Natural killer cell (primary cell): ENCODE results near the gene IGFBP2. TPM values are rescaled to one million over a fixed set of nuclear protein-coding genes. Genes with fewer than 3 reads are reported as not detected.
A peak's percentile ranks its signal among the peaks of the same experiment; 100 is the strongest.

Source experiments
- ATAC-seq, 3 donors: fragments of 150-1000 bp in 2 of 3; fragments of 200-7000 bp in 1 of 3; cut with Tn5 transposase; 1 replicate in 1 of 3; 2 replicates in 2 of 3; pipeline ENCODE4 v1.10.0; 2021; ENCODE audit warnings: mild to moderate bottlenecking in 2 of 3, moderate library complexity in 2 of 3
- DNase-seq, 2 donors: peaks; one replicate each; pipeline versions ENCODE4 v3.0.0 to v3.0.0-alpha.2; 2013 to 2021; ENCODE audit warnings: mixed read lengths in 1 of 2
- H3K27ac ChIP-seq: one replicate; pipeline ENCODE4 v1.5.1; 2013; ENCODE audit warnings: mild to moderate bottlenecking, low read length
- H3K27me3 ChIP-seq: one replicate; pipeline ENCODE4 v1.6.1; 2013; ENCODE audit warnings: low read length; ENCODE audit not compliant: control insufficient read depth, insufficient read depth
- H3K36me3 ChIP-seq: one replicate; pipeline ENCODE4 v1.6.1; 2013; ENCODE audit warnings: low read length; ENCODE audit not compliant: control insufficient read depth, insufficient read depth
- H3K4me1 ChIP-seq: one replicate; pipeline ENCODE4 v1.6.1; 2013; ENCODE audit warnings: low read length; ENCODE audit not compliant: control insufficient read depth, insufficient read depth
- H3K4me3 ChIP-seq: one replicate; pipeline ENCODE4 v1.5.1; 2013; ENCODE audit warnings: low read length
- H3K9me3 ChIP-seq: one replicate; pipeline ENCODE4 v1.6.1; 2013; ENCODE audit warnings: low read length; ENCODE audit not compliant: control insufficient read depth, insufficient read depth
- H3K27ac Mint-ChIP-seq, 2 donors: one replicate each; pipeline ENCODE4 v1.8.0; 2022; ENCODE audit warnings: mild to moderate bottlenecking in 2 of 2, mixed read lengths in 2 of 2, moderate library complexity in 1 of 2
- H3K27me3 Mint-ChIP-seq, 2 donors: one replicate each; pipeline ENCODE4 v1.8.0; 2022; ENCODE audit warnings: low read depth in 2 of 2, mixed read lengths in 2 of 2
- H3K36me3 Mint-ChIP-seq: one replicate; pipeline ENCODE4 v1.8.0; 2022; ENCODE audit warnings: mixed read lengths
- H3K4me1 Mint-ChIP-seq, 2 donors: one replicate each; pipeline ENCODE4 v1.8.0; 2022; ENCODE audit warnings: mixed read lengths in 2 of 2
- H3K4me3 Mint-ChIP-seq: one replicate; pipeline ENCODE4 v1.8.0; 2022; ENCODE audit warnings: mild to moderate bottlenecking, moderate library complexity, mixed read lengths
- H3K9me3 Mint-ChIP-seq, 2 donors: one replicate each; pipeline ENCODE4 v1.8.0; 2022; ENCODE audit warnings: mixed read lengths in 2 of 2
- WGBS: methylation state at CpG from one replicate; pipeline ENCODE4 v1.1.7; 2013; ENCODE audit warnings: missing lambda C conversion rate; ENCODE audit not compliant: insufficient coverage; 5-methylcytosine and 5-hydroxymethylcytosine counted together
- intact Hi-C: fragments of 100-400 bp; cut with micrococcal nuclease; formaldehyde crosslinking; loops from one replicate; pipeline ENCODE4 v1.14.2; 2022
- total RNA-seq, 4 donors: library from RNA; stranded (reverse); fragments of 120-200 nt in 1 of 4; gene quantifications; one replicate each; pipeline versions ENCODE4 v1.2.3 to v1.2.4, GENCODE V29; 2013 to 2022
- TF ChIP-seq, protein P1 (sequence below): fragments of 200-600 bp; IDR thresholded peaks from one replicate; pipeline ENCODE4 v1.8.0; 2022; ENCODE audit warnings: antibody characterized with exemption

Gene IGFBP2
- total RNA-seq, 3 donors from 2014 or later (not counting 1 experiment from before 2014, with no cell fraction given): 0.21 TPM; not detected in 2

DNA sequence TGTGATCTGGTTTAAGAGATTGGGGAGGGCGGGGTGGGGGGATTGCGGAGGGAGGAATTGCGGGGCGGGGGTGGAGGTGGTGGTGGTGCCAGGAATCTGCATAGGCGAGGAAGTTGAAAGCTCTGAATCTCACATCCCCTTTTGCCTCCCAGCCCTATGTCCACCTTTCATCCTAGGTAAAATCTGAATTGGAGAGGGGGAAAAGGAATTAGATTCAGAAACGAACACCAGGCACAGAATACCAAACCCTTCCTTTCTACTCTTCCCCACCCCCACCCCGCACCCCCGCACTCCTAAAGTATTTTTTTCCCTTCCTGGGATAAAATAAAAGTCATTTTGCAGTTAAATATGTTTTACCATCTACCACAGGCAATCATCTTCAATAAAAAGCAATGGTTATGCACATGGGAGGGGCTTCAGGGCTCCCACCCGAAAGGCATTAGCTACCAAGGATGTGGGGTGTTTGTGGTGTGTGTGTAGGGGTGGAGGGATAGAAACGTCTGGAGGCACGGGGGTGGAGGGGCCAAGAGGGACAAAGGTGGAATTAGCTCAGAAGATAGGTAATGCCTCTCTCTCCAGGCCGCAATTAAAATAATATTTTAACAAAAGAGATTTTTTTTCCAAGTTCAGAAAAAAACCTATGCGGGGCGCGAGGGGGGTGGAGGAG lies 60.3 kb downstream of the IGFBP2 start:
- peak overlapping the region; percentile 21 for H3K4me3 Mint-ChIP-seq
- H3K27me3 ChIP-seq: peaks cover 54% of the 10 kb centered on the region
- ATAC-seq: no peak
- DNase-seq: no peak
- no peaks in the 10 kb centered on the region for H3K36me3 ChIP-seq
- H3K4me1 ChIP-seq: peaks cover 28% of the 10 kb centered on the region
- peaks cover 17 to 36% of the 10 kb centered on the region in 2 donors for H3K4me1 Mint-ChIP-seq
- TF ChIP-seq, protein P1, sequence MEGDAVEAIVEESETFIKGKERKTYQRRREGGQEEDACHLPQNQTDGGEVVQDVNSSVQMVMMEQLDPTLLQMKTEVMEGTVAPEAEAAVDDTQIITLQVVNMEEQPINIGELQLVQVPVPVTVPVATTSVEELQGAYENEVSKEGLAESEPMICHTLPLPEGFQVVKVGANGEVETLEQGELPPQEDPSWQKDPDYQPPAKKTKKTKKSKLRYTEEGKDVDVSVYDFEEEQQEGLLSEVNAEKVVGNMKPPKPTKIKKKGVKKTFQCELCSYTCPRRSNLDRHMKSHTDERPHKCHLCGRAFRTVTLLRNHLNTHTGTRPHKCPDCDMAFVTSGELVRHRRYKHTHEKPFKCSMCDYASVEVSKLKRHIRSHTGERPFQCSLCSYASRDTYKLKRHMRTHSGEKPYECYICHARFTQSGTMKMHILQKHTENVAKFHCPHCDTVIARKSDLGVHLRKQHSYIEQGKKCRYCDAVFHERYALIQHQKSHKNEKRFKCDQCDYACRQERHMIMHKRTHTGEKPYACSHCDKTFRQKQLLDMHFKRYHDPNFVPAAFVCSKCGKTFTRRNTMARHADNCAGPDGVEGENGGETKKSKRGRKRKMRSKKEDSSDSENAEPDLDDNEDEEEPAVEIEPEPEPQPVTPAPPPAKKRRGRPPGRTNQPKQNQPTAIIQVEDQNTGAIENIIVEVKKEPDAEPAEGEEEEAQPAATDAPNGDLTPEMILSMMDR: no peak
- peaks cover 39 to 76% of the 10 kb centered on the region in 2 donors for H3K27me3 Mint-ChIP-seq
- H3K4me3 ChIP-seq: no peak overlapping the region
- intact Hi-C loops: no loop called here
- H3K27ac Mint-ChIP-seq: no peak overlapping the region
- WGBS: 8% methylated on average over 6 of the region's 15 CpGs
- no peaks in the 10 kb centered on the region for H3K9me3 ChIP-seq
- no peaks in the 10 kb centered on the region for H3K9me3 Mint-ChIP-seq
- no peak overlapping the region for H3K27ac ChIP-seq
- no peaks in the 10 kb centered on the region for H3K36me3 Mint-ChIP-seq

DNA sequence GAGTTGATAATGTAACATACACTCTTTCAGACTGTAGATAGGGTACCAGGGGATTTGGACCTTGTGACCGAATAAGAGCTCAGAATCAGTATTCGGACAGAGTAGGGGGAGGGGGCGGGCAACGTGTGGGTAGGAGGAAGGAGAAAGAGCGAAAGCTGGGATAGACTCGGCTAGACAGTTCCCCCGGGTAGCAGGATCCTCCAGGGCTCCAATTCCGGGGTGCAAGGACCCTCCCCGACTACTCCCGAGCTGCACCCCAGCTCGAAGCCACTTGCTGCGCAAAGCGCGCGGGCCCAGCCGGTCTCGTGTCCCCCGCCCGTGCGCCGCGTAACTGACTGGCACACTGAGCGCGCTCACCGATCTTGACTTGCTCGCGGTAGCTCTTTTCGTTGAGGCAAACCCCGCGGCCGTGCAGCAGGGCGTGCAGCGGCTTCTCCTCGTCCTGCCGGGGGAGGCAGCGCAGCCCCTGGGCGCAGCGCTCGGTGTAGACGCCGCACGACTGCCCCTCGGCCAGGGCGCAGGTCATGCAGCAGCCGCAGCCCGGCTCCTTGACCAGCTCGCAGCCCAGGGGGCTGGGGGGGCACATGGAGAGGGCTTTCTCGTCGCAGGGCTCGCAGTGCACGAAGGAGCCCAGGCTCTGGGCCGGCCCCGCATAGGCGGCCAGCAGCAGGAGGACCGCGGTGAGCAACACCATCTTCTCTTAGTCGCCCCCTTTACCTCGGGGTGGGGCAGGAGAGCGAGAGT lies 61.0 kb downstream of the IGFBP2 start:
- Mint-ChIP-seq H3K27ac (no peak overlapping the region), H3K36me3 (no peaks in the 10 kb centered on the region), H3K4me1 (peaks cover 17 to 36% of the 10 kb centered on the region in 2 donors), H3K4me3 (peak overlapping the region; percentile 40), H3K9me3 (no peaks in the 10 kb centered on the region), H3K27me3 (peaks cover 33 to 71% of the 10 kb centered on the region in 2 donors)
- WGBS: 2% methylated on average over 59 of the region's 59 CpGs
- no peak overlapping the region for H3K27ac ChIP-seq
- DNase-seq (peak in 1 of 2 donors; percentile 60), ATAC-seq (peak in 1 of 3 donors; percentile 18)
- peaks cover 28% of the 10 kb centered on the region for H3K4me1 ChIP-seq
- no peaks in the 10 kb centered on the region for H3K9me3 ChIP-seq
- TF ChIP-seq, protein P1: no peak
- no peaks in the 10 kb centered on the region for H3K36me3 ChIP-seq
- H3K27me3 ChIP-seq: peaks cover 49% of the 10 kb centered on the region
- intact Hi-C loops: no loop called here
- H3K4me3 ChIP-seq: no peak overlapping the region

DNA sequence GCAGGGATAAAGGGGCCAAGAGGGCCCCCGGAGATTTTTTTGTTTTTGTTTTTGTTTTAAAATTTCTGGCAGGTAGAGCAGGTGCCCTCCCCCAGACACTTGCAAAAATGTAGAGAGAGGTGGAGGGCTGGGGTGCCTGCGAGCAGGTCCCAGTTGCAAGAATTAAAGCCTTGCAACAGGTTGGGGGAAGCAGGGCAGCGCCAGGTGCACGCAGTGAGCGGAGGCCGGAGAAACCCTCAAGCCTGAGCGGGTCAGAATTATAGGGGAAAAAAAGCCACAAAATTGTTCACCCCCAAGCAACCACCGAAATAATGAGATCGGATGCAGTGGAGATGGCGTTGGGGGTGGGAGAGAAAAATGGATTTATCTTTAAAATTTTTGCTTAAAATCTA lies 61.6 kb downstream of the IGFBP2 start:
- no peak overlapping the region for H3K4me3 Mint-ChIP-seq

More for the DNA sequence above, 61.6 kb downstream of the IGFBP2 start:
- Mint-ChIP-seq H3K9me3 (no peaks in the 10 kb centered on the region), H3K27me3 (peaks cover 27 to 69% of the 10 kb centered on the region in 2 donors), H3K27ac (no peak overlapping the region), H3K4me1 (peaks cover 17 to 36% of the 10 kb centered on the region in 2 donors), H3K36me3 (no peaks in the 10 kb centered on the region)
- TF ChIP-seq, protein P1: no peak
- no peak overlapping the region for H3K27ac ChIP-seq
- peaks cover 47% of the 10 kb centered on the region for H3K27me3 ChIP-seq
- H3K4me1 ChIP-seq: peaks cover 28% of the 10 kb centered on the region
- intact Hi-C loops: loop anchor here (5.0 kb wide), 1 partner anchor 817 kb away; no protein-coding TSS in a partner anchor
- no peaks in the 10 kb centered on the region for H3K9me3 ChIP-seq
- DNase-seq (no peak), ATAC-seq (no peak)
- no peak overlapping the region for H3K4me3 ChIP-seq
- H3K36me3 ChIP-seq: no peaks in the 10 kb centered on the region
- WGBS: 11% methylated on average over 7 of the region's 10 CpGs
